ENCODE results near the gene SMIM28.

SMIM28 gene

DNA sequence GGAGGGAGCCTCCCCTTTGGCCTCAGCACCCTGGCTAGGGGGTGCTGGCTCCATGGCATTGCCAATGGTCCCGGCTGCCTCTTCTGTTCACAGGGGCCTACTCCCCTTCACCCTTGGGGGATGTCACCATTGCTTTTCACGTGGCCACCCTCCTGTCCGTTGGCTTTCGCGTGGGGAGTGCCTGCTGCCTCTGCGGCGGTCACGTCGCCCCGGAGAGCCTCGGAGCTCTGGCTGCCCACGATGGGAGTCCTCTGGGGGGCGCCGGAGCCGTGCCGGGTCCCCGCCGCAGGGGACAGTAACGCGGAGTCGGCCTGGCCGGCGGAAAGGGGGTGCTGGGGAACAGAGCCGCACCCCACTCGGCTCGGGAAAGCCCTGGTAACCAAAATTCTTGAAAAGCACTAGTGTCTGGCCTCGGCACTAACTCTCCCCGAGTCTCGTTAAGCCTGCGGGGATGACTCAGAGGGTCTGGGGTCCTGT lies 25.7 kb downstream of the SMIM28 start:
- in situ Hi-C loops (cut with HindIII; ENCODE audit: low pct_unique_long_range_greater_than_20kb, low sequenced_read_pairs) = no loop called here
- TF ChIP-seq JUND (IDR thresholded peaks at IDR 0.05; ENCODE audit: low read depth) = no peak
- DNase-seq (ENCODE audit: low read depth in 1 of 2, low spot score in 1 of 2) = no peak

DNA sequence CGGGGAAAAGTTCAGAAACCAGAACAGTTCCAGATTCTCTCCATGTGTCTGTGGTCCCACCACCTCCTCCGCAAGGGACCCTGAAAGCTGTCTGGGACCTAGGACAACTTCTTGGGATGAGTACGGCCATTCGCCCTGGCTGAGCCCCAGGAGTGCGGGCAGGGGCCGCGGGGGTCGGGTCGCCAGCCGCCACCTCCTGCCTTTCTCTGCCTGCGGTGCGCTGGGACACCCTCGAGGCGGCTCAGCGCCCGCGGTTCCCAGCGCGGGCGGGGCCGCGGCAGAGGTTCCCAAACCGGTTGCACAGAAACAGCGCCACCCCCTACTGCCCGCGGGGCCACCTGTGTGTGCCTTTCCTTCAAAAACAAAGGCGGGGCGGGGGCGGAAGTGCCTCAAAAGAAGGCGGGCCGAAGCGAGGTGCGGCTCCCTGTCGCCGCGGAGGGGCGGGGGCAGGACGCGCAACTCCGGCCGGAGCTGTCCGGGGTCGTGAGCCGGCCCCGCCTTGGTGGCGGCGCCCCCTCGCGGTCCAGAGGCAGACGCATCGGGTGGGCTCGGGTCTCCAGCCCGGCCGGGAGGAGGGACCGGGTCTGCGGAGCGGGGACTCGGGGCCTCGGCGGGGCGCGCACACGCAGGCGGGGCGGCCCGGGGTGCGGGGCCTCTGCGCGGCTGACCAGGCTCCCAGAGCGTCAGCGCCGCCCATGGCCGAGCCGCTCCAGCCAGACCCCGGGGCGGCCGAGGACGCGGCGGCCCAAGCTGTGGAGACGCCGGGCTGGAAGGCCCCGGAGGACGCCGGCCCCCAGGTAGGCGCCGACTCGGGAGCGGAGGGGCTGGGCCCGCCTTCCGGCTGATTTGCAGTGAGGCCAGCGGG lies 26.3 kb downstream of the SMIM28 start, which contains the start of gene HEBP2:
TSS of gene HEBP2 (plus strand) at position 423 of the 865 bp plus-strand sequence. CDS start at position 696, 273 bp downstream.
- 0 out of 2 replicates have a peak, but pooled peaks have one; percentile 15 for TF ChIP-seq JUND (IDR thresholded peaks at IDR 0.05; ENCODE audit: low read depth)

DNA sequence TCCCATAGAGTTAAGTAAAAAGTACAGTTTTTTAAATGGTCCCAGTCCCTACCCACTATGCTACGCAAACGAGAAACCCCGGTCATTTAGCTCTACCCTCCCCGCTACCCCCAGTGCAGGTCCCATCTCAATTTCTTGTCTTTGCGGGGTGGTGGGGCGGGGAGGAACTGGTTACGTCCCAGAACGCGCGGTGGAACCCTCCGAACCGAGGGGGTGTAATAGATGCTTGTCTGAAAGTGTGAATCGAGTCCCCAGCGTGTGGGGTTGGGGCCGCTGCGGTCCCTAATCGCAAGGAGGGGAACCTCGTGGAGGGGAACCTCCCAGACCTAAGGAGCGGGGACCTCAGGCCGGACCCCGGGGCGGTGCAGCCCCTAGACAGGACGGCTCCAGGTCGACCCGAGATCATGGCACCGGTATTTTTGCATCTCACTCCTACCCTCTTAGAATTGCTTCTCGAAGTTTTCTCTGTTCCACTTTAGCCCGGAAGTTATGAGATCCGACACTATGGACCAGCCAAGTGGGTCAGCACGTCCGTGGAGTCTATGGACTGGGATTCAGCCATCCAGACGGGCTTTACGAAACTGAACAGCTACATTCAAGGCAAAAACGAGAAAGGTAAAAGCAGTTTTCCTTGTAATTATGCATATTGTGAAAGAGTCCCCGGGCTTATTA lies 27.1 kb downstream of the SMIM28 start:
- in situ Hi-C loops (cut with HindIII; ENCODE audit: low pct_unique_long_range_greater_than_20kb, low sequenced_read_pairs) = no loop called here
- TF ChIP-seq JUND (IDR thresholded peaks at IDR 0.05; ENCODE audit: low read depth) = no peak
- DNase-seq (ENCODE audit: low read depth in 1 of 2, low spot score in 1 of 2) = peak in 1 of 2 experiments; percentile 28

More for the DNA sequence above, 26.3 kb downstream of the SMIM28 start, which contains the start of gene HEBP2:
- peak; percentile 75 to 96 for DNase-seq (ENCODE audit: low read depth in 1 of 2, low spot score in 1 of 2)
- in situ Hi-C loops (cut with HindIII; ENCODE audit: low pct_unique_long_range_greater_than_20kb, low sequenced_read_pairs) = no loop called here

DNA sequence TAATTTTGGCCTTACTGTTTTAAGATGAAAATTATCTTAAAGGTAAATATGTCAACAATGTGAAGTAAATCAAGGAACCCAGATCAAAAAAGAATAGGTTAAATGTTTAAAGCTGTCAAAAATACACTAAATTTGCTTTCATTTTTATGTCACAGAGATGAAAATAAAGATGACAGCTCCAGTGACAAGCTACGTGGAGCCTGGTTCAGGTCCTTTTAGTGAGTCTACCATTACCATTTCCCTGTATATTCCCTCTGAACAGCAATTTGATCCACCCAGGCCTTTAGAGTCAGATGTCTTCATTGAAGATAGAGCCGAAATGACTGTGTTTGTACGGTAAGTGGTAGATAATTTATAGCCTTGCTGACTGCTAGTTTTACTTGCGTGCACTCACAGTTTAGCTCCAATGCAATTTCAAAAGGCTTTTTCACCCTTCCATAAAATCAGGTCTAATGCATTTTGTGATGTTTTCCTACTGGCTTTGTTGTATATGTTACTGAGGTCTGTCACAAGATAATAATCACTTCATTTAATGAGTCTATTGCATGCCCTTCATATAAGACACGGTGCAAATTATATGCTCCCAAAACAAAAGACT lies 28.2 kb downstream of the SMIM28 start:
- DNase-seq (ENCODE audit: low read depth in 1 of 2, low spot score in 1 of 2) = no peak

DNA sequence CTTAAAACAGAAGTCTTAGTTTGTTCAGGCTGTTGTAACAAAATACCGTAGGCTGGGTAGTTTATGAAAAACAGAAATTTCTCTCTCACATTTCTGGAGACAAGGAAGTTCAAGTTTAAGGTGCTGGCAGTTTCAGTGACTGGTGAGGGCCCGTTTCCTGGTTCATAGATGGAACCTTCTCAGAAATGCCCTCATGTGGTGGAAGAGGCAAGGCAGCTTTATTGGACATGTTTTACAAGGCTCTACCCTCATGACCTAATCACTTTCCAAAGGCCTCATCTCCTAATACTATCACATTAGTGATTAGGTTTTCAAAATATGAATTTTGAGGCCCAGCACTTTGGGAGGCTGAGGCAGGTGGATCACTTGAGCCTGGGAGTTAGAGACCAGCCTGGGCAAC lies 28.7 kb downstream of the SMIM28 start:
- in situ Hi-C loops (cut with HindIII; ENCODE audit: low pct_unique_long_range_greater_than_20kb, low sequenced_read_pairs) = no loop called here
- DNase-seq (ENCODE audit: low read depth in 1 of 2, low spot score in 1 of 2) = peak in 1 of 2 experiments; percentile 51
- TF ChIP-seq JUND (IDR thresholded peaks at IDR 0.05; ENCODE audit: low read depth) = no peak

More for the DNA sequence above, 28.2 kb downstream of the SMIM28 start:
- in situ Hi-C loops (cut with HindIII; ENCODE audit: low pct_unique_long_range_greater_than_20kb, low sequenced_read_pairs) = no loop called here
- no peak for TF ChIP-seq JUND (IDR thresholded peaks at IDR 0.05; ENCODE audit: low read depth)

DNA sequence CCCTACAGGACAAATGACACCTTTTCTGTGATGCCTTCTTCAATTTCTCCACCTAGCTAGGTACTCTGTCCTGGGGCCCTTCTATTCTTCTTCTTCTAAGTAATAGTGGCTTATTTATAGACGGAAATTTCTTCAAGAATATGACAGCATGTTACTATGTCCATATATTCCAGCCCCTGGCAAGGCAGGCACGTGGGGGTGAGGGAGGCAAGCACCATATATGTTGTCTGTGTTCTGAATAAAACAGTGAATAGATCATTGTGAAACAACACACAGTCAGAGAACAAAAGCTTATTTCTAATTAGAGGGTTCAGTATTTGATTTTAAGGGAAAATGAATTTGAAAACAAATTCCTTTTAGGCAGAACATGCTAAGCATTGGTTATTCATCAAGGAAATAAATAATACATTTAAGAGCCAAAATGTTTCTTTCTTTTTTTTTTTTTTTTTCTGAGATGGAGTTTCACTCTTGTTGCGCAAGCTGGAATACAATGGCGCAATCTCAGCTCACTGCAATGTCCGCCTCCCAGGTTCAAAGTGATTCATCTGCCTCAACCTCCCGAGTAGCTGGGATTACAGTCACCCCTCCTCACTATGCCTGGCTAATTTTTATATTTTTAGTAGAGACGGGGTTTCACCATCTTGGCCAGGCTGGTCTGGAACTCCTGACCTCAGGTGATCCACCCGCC lies 32.5 kb downstream of the SMIM28 start:
- DNase-seq (ENCODE audit: low read depth in 1 of 2, low spot score in 1 of 2) = no peak
- no peak for TF ChIP-seq JUND (IDR thresholded peaks at IDR 0.05; ENCODE audit: low read depth)
- in situ Hi-C loops (cut with HindIII; ENCODE audit: low pct_unique_long_range_greater_than_20kb, low sequenced_read_pairs) = no loop called here

DNA sequence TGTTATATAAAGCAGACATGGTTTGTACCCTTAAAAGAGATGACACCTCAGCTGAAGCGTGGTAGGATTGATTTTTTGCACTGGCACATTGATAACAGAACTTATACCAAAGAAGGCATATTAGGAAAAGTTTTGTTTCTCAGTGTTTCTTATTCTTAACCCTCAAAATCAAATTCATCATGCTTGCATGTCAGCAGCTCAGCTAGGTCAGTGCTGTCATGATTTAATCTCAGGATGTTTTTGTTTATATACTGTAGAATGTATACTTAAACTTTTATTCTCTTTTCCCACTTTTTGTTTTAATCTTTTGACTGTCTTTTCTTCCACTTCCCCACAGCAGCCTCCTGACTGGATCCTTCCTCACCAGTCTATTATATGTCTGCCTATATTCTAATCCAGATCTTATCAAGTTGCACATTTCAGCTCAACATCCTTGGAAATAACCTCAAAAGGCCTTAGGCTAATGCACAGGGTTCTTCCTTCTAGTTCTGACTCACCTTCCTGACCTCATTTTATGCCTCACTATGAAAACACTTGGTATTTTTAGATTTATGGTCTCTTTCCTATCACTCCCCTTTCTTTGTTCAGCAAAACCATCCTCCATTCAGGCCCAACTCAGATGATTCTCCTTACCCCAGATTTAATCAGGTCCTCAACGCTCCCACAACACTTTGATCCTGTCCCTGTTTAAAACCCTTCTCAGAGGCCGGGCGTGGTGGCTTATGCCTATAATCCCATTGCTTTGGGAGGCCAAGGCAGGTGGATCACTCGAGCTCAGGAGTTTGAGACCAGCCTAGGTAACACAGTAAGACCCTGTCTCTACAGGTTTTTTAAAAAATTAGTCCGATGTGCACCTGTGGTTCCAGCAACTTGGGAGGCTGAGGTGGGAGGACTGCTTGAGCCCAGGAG lies 33.5 kb downstream of the SMIM28 start:
- DNase-seq (ENCODE audit: low read depth in 1 of 2, low spot score in 1 of 2) = no peak

DNA sequence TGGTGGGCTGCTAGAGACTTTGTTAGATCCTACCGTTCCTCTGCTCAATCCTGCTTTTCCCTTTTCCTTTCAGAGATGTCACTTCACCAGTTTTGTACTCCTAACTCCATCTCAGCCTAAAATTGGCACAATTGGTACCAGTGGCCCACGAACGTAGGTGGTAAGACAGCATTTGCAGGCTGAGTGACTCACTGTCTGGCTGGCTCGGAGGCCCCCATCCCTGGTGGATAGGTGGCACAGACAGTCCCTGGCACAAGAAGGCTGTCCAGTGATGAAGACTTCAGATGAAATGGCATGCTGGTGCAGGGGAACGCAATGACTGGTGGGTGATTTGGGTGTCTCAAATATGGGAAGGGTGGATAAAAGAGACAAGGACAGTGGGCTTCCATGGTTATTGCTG lies 37.4 kb downstream of the SMIM28 start:
- no peak for DNase-seq (ENCODE audit: low read depth in 1 of 2, low spot score in 1 of 2)
- in situ Hi-C loops (cut with HindIII; ENCODE audit: low pct_unique_long_range_greater_than_20kb, low sequenced_read_pairs) = no loop called here
- TF ChIP-seq JUND (IDR thresholded peaks at IDR 0.05; ENCODE audit: low read depth) = no peak

More for the DNA sequence above, 33.5 kb downstream of the SMIM28 start:
- no peak for TF ChIP-seq JUND (IDR thresholded peaks at IDR 0.05; ENCODE audit: low read depth)
- in situ Hi-C loops (cut with HindIII; ENCODE audit: low pct_unique_long_range_greater_than_20kb, low sequenced_read_pairs) = no loop called here

DNA sequence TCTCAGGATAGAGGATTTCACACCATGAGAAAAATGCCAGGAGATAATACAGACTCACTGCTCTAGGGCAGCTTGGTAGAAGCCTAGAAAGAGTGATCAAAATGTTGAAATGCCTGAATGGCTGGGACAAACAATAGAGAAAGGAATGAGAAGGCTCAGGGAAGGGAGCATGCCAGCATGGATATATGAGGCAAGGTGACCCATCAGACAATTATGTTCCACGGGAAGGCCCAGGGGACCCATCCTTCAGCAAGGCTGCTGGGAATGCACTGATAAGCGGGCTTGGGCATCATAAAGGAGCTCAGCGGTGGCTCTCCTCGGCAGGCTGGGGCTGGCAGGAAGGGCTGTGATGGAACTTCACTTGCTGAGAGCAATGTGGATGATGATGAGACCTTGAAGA lies 38.5 kb downstream of the SMIM28 start:
- no peak for DNase-seq (ENCODE audit: low read depth in 1 of 2, low spot score in 1 of 2)
- no peak for TF ChIP-seq JUND (IDR thresholded peaks at IDR 0.05; ENCODE audit: low read depth)
- in situ Hi-C loops (cut with HindIII; ENCODE audit: low pct_unique_long_range_greater_than_20kb, low sequenced_read_pairs) = no loop called here

DNA sequence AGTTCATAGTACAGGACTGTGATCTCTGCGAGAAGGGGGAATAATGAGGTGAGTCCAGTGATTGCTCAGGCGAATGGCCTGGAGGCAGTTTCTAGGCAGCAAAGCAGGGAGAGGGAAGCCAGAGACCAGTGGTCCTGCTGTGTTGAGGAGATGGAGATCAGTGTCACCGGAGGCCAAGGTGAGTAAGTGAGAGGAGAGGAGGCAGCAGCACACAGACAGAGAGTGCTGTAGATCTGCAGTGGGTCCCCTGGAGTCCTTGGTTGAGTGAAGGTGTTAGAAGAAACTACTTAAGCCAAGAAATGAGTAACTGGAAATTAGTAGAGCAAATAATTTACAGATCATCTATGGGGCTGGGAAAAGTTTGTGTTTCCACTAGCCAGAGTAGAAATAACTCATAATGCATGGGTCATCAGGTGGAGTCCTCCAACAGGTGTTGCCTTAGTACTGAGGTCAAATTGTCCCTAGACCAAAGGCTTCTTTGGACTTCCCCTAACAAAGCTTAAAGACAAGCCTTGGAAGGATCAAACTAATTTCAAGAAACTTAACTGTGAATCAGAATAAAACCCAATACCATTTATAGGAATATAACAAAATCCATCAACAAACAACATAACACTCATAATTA lies 39.9 kb downstream of the SMIM28 start:
- no peak for DNase-seq (ENCODE audit: low read depth in 1 of 2, low spot score in 1 of 2)
- in situ Hi-C loops (cut with HindIII; ENCODE audit: low pct_unique_long_range_greater_than_20kb, low sequenced_read_pairs) = no loop called here
- TF ChIP-seq JUND (IDR thresholded peaks at IDR 0.05; ENCODE audit: low read depth) = no peak

Data from T47D (cell line).